CD4-positive, alpha-beta T cell treated with Interferon gamma for 1 hour (primary cell): ENCODE results near the gene ITGA11.
A peak's percentile ranks its signal among the peaks of the same experiment; 100 is the strongest.

Experiments used
- DNase-seq: peaks from one replicate; pipeline ENCODE4 v3.0.0-alpha.2; 2020

Gene ITGA11

GRCh38 chr15:68372291-68372811 is 59.6 kb downstream of the ITGA11 start:
- DNase-seq: no peak

GRCh38 chr15:68371851-68372250 is 60.1 kb downstream of the ITGA11 start:
- DNase-seq: no peak

GRCh38 chr15:68371160-68371559 is 60.8 kb downstream of the ITGA11 start:
- no peak for DNase-seq

GRCh38 chr15:68370768-68371151 is 61.2 kb downstream of the ITGA11 start:
- no peak for DNase-seq

GRCh38 chr15:68369931-68370767 is 61.8 kb downstream of the ITGA11 start:
- DNase-seq: no peak

- no peak for DNase-seq
Measured at GRCh38 chr15:68368731-68369435, 63.1 kb downstream of the ITGA11 start.

GRCh38 chr15:68367992-68368391 is 64.0 kb downstream of the ITGA11 start:
- DNase-seq: no peak

GRCh38 chr15:68367226-68367625 is 64.7 kb downstream of the ITGA11 start:
- DNase-seq: no peak

- no peak for DNase-seq
Measured at GRCh38 chr15:68366314-68366713, 65.6 kb downstream of the ITGA11 start.

GRCh38 chr15:68365770-68366169 is 66.2 kb downstream of the ITGA11 start:
- DNase-seq: no peak

- no peak for DNase-seq
Measured at GRCh38 chr15:68365140-68365745, 66.7 kb downstream of the ITGA11 start.

- DNase-seq: no peak
Measured at GRCh38 chr15:68364660-68365035, 67.3 kb downstream of the ITGA11 start.

GRCh38 chr15:68364028-68364659 is 67.8 kb downstream of the ITGA11 start:
- no peak for DNase-seq

GRCh38 chr15:68363353-68363752 is 68.6 kb downstream of the ITGA11 start:
- DNase-seq: no peak

GRCh38 chr15:68362537-68363126 is 69.3 kb downstream of the ITGA11 start:
- no peak for DNase-seq

- no peak for DNase-seq
Measured at GRCh38 chr15:68360721-68361120, 71.2 kb downstream of the ITGA11 start.

- no peak for DNase-seq
Measured at GRCh38 chr15:68356778-68357177, 75.2 kb downstream of the ITGA11 start.

- no peak for DNase-seq
Measured at GRCh38 chr15:68354923-68355322, 77.0 kb downstream of the ITGA11 start.

GRCh38 chr15:68354268-68354667 is 77.7 kb downstream of the ITGA11 start:
- no peak for DNase-seq

GRCh38 chr15:68353421-68354135 is 78.4 kb downstream of the ITGA11 start:
- DNase-seq: no peak

- peak; percentile 36 for DNase-seq
Measured at GRCh38 chr15:68352401-68353062, 79.4 kb downstream of the ITGA11 start.

GRCh38 chr15:68349151-68349550 is 82.8 kb downstream of the ITGA11 start:
- DNase-seq: no peak
